Measurements from ENCODE around the gene RILPL2. TPM values are rescaled to one million over a fixed set of nuclear protein-coding genes. Genes with fewer than 3 reads are reported as not detected.
"Not testable (repeated sequence)": the region's sequence is repeated elsewhere in the genome, so short reads cannot be mapped to it uniquely, and the experiment has no call there.

RILPL2 gene, protein sequence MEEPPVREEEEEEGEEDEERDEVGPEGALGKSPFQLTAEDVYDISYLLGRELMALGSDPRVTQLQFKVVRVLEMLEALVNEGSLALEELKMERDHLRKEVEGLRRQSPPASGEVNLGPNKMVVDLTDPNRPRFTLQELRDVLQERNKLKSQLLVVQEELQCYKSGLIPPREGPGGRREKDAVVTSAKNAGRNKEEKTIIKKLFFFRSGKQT
- 1 to 10 TPM; 5.4 to 7.6 (median 5.8) TPM for total RNA-seq

DNA sequence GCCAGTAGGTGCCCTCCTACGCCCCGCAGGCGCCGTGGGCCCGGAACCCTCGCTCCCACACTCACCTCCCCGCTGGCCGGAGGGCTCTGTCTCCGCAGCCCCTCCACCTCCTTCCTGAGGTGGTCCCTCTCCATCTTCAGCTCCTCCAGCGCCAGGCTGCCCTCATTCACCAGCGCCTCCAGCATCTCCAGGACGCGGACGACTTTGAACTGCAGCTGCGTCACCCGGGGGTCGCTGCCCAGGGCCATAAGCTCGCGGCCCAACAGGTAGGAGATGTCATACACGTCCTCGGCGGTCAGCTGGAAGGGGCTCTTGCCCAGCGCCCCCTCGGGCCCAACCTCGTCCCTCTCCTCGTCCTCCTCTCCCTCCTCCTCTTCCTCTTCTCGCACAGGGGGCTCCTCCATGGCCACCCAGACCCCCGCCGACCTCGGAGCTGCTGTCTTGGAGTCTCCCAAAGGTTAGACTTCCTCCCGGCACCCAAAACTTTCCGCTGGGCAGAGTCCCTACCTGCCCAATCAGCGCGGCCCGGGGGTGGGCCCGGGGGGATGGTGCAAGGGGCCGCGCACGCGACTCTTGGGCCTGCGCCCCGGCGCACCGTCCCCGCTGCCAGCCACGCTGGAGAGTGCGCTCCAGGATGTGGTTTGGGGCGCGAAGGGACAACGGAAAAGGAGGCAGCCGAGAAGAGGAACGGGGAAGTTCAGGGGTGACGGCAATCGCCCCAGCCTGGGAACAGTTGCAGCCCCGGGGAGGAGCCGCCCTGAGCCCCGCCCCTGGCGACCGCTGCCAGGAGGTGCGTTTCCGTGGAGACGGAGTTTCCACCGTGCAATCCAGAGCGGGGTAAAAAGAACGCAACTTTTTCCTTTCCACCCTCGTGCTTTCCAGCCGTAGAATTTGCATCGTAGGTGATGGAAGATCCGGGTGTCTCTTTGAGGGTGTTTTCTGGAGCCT is at the start of gene RILPL2:
Gene RILPL2 (minus strand): TSS at position 668 of the 948 bp plus-strand sequence. CDS start 264 bp downstream, at position 404.
- Histone ChIP-seq H3K9me3 (no peaks in the 10 kb centered on the region), H3K4me3 (peak within 1 kb of the TSS; percentile 66 to 94 (median 78)), H3K27ac (replicated peaks in 1 of 4) (peak within 1 kb of the TSS; percentile 73 to 83 (median 78)), H3K27me3 (no peaks in the 10 kb centered on the region), H3K36me3 (peaks cover 0 to 4% (median under 1%) of the 10 kb centered on the region in 4 donors), H3K4me1 (peaks cover 22 to 51% (median 49%) of the 10 kb centered on the region in 4 donors)
- DNase-seq (ENCODE audit: extremely low spot score) = peak; percentile 96
- TF ChIP-seq EP300 (IDR thresholded peaks at IDR 0.05) = no peak
- TF ChIP-seq POLR2A (IDR thresholded peaks at IDR 0.05; ENCODE audit: low read depth) = peak; percentile 35
- TF ChIP-seq, protein P1, sequence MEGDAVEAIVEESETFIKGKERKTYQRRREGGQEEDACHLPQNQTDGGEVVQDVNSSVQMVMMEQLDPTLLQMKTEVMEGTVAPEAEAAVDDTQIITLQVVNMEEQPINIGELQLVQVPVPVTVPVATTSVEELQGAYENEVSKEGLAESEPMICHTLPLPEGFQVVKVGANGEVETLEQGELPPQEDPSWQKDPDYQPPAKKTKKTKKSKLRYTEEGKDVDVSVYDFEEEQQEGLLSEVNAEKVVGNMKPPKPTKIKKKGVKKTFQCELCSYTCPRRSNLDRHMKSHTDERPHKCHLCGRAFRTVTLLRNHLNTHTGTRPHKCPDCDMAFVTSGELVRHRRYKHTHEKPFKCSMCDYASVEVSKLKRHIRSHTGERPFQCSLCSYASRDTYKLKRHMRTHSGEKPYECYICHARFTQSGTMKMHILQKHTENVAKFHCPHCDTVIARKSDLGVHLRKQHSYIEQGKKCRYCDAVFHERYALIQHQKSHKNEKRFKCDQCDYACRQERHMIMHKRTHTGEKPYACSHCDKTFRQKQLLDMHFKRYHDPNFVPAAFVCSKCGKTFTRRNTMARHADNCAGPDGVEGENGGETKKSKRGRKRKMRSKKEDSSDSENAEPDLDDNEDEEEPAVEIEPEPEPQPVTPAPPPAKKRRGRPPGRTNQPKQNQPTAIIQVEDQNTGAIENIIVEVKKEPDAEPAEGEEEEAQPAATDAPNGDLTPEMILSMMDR (IDR thresholded peaks at IDR 0.05) = peak in 1 of 3 experiments; percentile 13
- TF ChIP-seq POLR2AphosphoS5 (IDR thresholded peaks at IDR 0.05) = peak; percentile 75 to 82
- intact Hi-C loops (cut with DNase I) = loop anchor here (10.0 kb wide), 1 partner anchor 99 kb away; the partner anchor contains the start of gene RILPL1
- WGBS = under 1% methylated on average over 51 of the region's 69 CpGs

DNA sequence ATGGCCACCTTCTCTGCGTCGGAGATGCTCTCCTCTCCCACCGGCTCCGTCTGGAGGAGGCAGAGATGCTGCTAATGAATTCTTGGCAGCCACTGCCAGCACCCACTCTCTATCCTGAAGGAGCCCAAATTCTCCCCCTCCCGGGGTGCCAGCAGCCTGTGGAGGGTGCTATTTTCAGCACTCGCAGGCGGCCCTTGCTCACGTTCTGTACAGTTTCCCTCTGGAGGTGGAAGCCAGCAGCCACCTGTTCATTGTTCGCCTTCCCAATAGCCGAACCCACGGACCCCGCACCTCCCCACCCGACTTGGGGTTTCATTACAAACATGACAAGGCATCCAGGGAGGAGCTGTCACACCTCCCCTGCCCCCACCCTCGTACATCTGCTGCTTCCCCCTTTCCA is 49.3 kb upstream of the RILPL2 start:
- Histone ChIP-seq H3K27ac (replicated peaks in 1 of 4) (no peak overlapping the region), H3K36me3 (peaks cover 11 to 55% (median 45%) of the 10 kb centered on the region in 4 donors), H3K27me3 (no peaks in the 10 kb centered on the region), H3K4me3 (no peak overlapping the region), H3K4me1 (no peaks in the 10 kb centered on the region), H3K9me3 (no peaks in the 10 kb centered on the region)
- DNase-seq (ENCODE audit: extremely low spot score) = no peak
- WGBS = 85% methylated on average over 14 of the region's 14 CpGs
- intact Hi-C loops (cut with DNase I) = no loop called here
- TF ChIP-seq, protein P1 (IDR thresholded peaks at IDR 0.05) = no peak
- no peak for TF ChIP-seq POLR2AphosphoS5 (IDR thresholded peaks at IDR 0.05)
- TF ChIP-seq POLR2A (IDR thresholded peaks at IDR 0.05; ENCODE audit: low read depth) = no peak
- TF ChIP-seq EP300 (IDR thresholded peaks at IDR 0.05) = no peak

DNA sequence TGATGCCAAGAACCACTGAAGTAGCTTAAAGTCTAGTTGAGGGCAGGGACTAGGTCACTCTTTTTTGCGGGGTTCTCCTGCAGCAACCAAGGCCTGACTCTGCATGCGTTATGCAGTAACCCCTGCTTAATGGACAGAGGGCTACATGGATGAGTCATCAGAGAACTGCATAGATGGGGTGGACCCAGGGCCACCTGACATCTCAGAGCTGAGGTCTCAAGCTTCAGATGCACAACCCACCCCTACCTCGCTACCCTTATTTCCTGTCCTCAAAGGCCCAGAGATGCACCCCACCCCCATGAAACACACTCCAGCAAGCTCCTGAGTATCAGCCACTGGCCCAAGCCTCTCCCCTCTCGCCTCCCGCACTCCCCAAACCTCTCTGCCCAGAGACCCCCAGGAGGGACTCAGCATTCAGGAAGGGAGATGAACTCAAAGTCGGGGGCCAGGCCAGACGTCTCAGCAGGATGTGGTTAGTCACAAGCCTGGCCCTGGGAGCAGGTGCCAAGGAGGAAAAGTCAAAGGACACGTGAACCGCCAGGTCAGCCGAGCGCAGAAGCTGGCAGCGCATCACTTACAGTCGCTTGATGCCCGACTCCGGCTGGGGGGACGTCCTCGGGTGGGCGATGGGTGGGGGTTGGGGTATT is 47.2 kb upstream of the RILPL2 start:
- TF ChIP-seq EP300 (IDR thresholded peaks at IDR 0.05) (no peak), POLR2AphosphoS5 (IDR thresholded peaks at IDR 0.05) (no peak), POLR2A (IDR thresholded peaks at IDR 0.05; ENCODE audit: low read depth) (no peak)
- TF ChIP-seq, protein P1 (IDR thresholded peaks at IDR 0.05) = no peak
- 81% methylated on average over 18 of the region's 18 CpGs for WGBS
- Histone ChIP-seq H3K36me3 (peaks cover 9 to 57% (median 42%) of the 10 kb centered on the region in 4 donors), H3K4me3 (no peak overlapping the region), H3K4me1 (peaks cover 7 to 16% (median 11%) of the 10 kb centered on the region in 4 donors), H3K27me3 (no peaks in the 10 kb centered on the region), H3K27ac (replicated peaks in 1 of 4) (no peak overlapping the region), H3K9me3 (no peaks in the 10 kb centered on the region)
- DNase-seq (ENCODE audit: extremely low spot score) = no peak
- intact Hi-C loops (cut with DNase I) = no loop called here

DNA sequence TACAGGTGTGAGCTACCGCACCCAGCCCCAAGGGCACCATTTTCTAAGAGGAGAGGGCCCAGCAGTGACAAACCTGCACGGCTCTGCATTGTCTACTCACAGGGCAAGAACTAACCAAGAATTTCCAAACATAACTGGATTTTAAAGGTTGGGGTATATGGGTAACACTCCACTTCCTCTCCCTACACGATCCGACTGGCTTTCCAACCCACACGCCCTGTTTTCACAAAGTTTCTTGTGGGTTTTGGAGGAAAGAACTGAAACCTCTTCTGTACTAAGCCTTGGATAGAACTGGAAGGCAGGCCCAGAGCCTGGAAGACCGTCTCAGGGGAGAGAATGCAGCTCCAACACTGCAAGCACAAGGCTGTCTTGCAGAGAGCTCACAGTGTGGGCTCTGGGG is 46.4 kb upstream of the RILPL2 start:
- Histone ChIP-seq H3K4me1 (peaks cover 7 to 20% (median 11%) of the 10 kb centered on the region in 4 donors), H3K36me3 (peaks cover 6 to 63% (median 43%) of the 10 kb centered on the region in 4 donors), H3K27me3 (no peaks in the 10 kb centered on the region), H3K27ac (replicated peaks in 1 of 4) (no peak overlapping the region), H3K9me3 (no peaks in the 10 kb centered on the region), H3K4me3 (no peak overlapping the region)
- WGBS = 92% methylated on average over 6 of the region's 6 CpGs
- TF ChIP-seq, protein P1 (IDR thresholded peaks at IDR 0.05) = no peak
- no peak for TF ChIP-seq POLR2AphosphoS5 (IDR thresholded peaks at IDR 0.05)
- no peak for TF ChIP-seq POLR2A (IDR thresholded peaks at IDR 0.05; ENCODE audit: low read depth)
- no peak for TF ChIP-seq EP300 (IDR thresholded peaks at IDR 0.05)
- DNase-seq (ENCODE audit: extremely low spot score) = no peak
- intact Hi-C loops (cut with DNase I) = no loop called here

DNA sequence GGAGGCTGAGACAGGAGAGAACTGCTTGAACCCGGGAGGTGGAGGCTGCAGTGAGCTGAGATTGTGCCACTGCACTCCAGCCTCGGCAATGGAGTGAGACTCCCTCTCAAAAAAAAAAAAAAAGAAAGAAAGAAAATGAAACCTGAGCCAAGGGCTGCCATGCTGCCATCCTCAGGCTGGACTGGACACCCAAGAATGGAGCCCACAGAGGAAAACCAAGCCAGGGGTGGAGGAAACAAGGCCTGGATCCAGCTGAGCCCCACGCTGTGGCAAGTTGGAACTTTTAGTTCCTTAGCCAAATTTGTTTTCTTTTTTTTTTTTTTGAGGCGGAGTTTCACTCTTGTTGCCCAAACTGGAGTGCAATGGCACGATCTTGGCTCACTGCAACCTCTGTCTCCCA is 44.8 kb upstream of the RILPL2 start:
- H3K4me3 ChIP-seq; H3K9me3 ChIP-seq; H3K27me3 ChIP-seq; intact Hi-C loops (cut with DNase I); DNase-seq (ENCODE audit: extremely low spot score); H3K27ac ChIP-seq (replicated peaks in 1 of 4): not testable (repeated sequence)
- peaks cover 6 to 72% (median 55%) of the 10 kb centered on the region in 4 donors for H3K36me3 ChIP-seq
- peaks cover 7 to 20% (median 11%) of the 10 kb centered on the region in 4 donors for H3K4me1 ChIP-seq
- 92% methylated on average over 5 of the region's 5 CpGs for WGBS

Data from esophagus muscularis mucosa (tissue), 4 donors.